K562 (cell line): ENCODE data around the gene MAP3K7. TPM values are rescaled to one million over a fixed set of nuclear protein-coding genes. Genes with fewer than 3 reads are reported as not detected.
A peak's percentile ranks its signal among the peaks of the same experiment; 100 is the strongest.

Experiments used
- ATAC-seq: fragments of 200-7000 bp; cut with Tn5 transposase; 3 replicates; pipeline ENCODE4 v1.9.1; 2020; ENCODE audit warnings: moderate library complexity
- BruUV-seq: library from RNA; stranded (reverse); fragments of 400-500 nt; replicated peaks from 2 replicates; lab custom pipeline; 2021; lab: Mats Ljungman, UMichigan
- CTCF ChIA-PET: fragments of 300-600 bp; formaldehyde crosslinking; extraction: SDS; loops from one replicate; lab custom pipeline; 2021; ENCODE audit warnings: low intra/inter-chr PET ratio; lab: Yijun Ruan, JAX
- POLR2A ChIA-PET: fragments of 300-600, 350-650 bp; sonication (Branson Sonifier 250); formaldehyde crosslinking; extraction: SDS; loops from one replicate; lab custom pipeline; 2021; ENCODE audit warnings: antibody characterized with exemption, inconsistent platforms; lab: Yijun Ruan, JAX
- DNase-seq, 4 experiments: peaks; one replicate each; pipeline versions ENCODE4 v3.0.0 to v3.0.0-alpha.2; 2011 to 2018; ENCODE audit warnings: low spot score in 3 of 4, mixed read lengths in 3 of 4; ENCODE audit errors: extremely low read depth in 1 of 4
- FAIRE-seq: peaks from 2 replicates; lab custom pipeline; 2011; peaks lifted over from hg19 to GRCh38; lab: Jason Lieb, UNC
- H2AFZ ChIP-seq: 2 replicates; pipeline ENCODE4 v1.6.0; 2011; ENCODE audit warnings: low read depth, low read length, control low read depth, inconsistent platforms
- H3K27ac ChIP-seq: fragments of 200-600 bp; 3 replicates; pipeline ENCODE4 v1.8.0; 2011; ENCODE audit warnings: low read depth, mild to moderate bottlenecking, control low read depth, inconsistent platforms, low read length, moderate library complexity, mixed read lengths; ENCODE audit errors: extremely low read depth
- H3K27me3 ChIP-seq, 2 experiments: fragments of 300-600 bp in 1 of 2; 2 replicates in 1 of 2; 3 replicates in 1 of 2; pipeline versions ENCODE4 v1.6.0 to v1.8.0; 2011; ENCODE audit warnings: inconsistent platforms in 2 of 2, low read length in 2 of 2, mild to moderate bottlenecking in 1 of 2, mixed read lengths in 1 of 2, moderate library complexity in 1 of 2; ENCODE audit not compliant: control insufficient read depth in 2 of 2, insufficient read depth in 2 of 2
- H3K36me3 ChIP-seq: fragments of 300-600 bp; 3 replicates; pipeline ENCODE4 v1.8.0; 2011; ENCODE audit warnings: mild to moderate bottlenecking, low read length, inconsistent platforms; ENCODE audit not compliant: control insufficient read depth, insufficient read depth
- H3K4me1 ChIP-seq, 2 experiments: fragments of 200-600 bp in 1 of 2; replicated peaks in 1 of 2; 2 replicates in 1 of 2; 3 replicates in 1 of 2; pipeline versions ENCODE4 v1.5.1 to v1.8.0; 2011; ENCODE audit warnings: inconsistent platforms in 2 of 2, low read length in 2 of 2, mild to moderate bottlenecking in 1 of 2, mixed read lengths in 1 of 2, moderate library complexity in 1 of 2; ENCODE audit not compliant: control insufficient read depth in 2 of 2, insufficient read depth in 2 of 2
- H3K4me2 ChIP-seq: 2 replicates; pipeline ENCODE4 v1.6.1; 2011; ENCODE audit warnings: low read length, control low read depth, inconsistent platforms, mixed read lengths; ENCODE audit not compliant: insufficient read depth
- H3K4me3 ChIP-seq: fragments of 200-600 bp; sonication (generic), shearing (Covaris generic); 2 replicates; pipeline ENCODE4 v1.5.1; 2016; ENCODE audit warnings: control low read depth, inconsistent platforms
- H3K79me2 ChIP-seq: fragments of 200-600 bp; 3 replicates; pipeline ENCODE4 v1.8.0; 2011; ENCODE audit warnings: low read length, inconsistent platforms; ENCODE audit not compliant: control insufficient read depth, insufficient read depth
- H3K9ac ChIP-seq, 2 experiments: 2 replicates each; pipeline versions ENCODE4 v1.6.0 to v1.6.1; 2011; ENCODE audit warnings: low read depth in 2 of 2, low read length in 2 of 2, control low read depth in 1 of 2, inconsistent platforms in 1 of 2, mild to moderate bottlenecking in 1 of 2, mixed read lengths in 1 of 2; ENCODE audit not compliant: insufficient read depth in 1 of 2
- H3K9me1 ChIP-seq: one replicate; pipeline ENCODE4 v1.6.0; 2011; ENCODE audit warnings: inconsistent platforms, mild to moderate bottlenecking, low read length, moderate library complexity; ENCODE audit not compliant: control insufficient read depth, insufficient read depth
- H3K9me3 ChIP-seq: replicated peaks from 2 replicates; pipeline ENCODE4 v1.5.1; 2011; ENCODE audit warnings: low read depth, low read length, inconsistent platforms; ENCODE audit not compliant: control insufficient read depth, insufficient read depth
- H4K20me1 ChIP-seq: replicated peaks from 2 replicates; pipeline ENCODE4 v1.6.1; 2011; ENCODE audit warnings: low read length, inconsistent platforms, mixed read lengths; ENCODE audit not compliant: control insufficient read depth, insufficient read depth
- CTBP1 ChIP-seq: fragments of 450-650 bp; IDR thresholded peaks from 2 replicates; pipeline ENCODE4 v1.6.1; 2016; ENCODE audit warnings: borderline replicate concordance
- FOS ChIP-seq: IDR thresholded peaks from 3 replicates; pipeline ENCODE4 v1.6.1; 2011; ENCODE audit not compliant: insufficient read length; ENCODE audit errors: extremely low read depth
- MYNN ChIP-seq, 2 experiments: sonication (generic); formaldehyde crosslinking in 1 of 2; IDR thresholded peaks; 2 replicates each; pipeline versions ENCODE4 v1.5.0 to v1.6.1; 2016 to 2020; ENCODE audit warnings: antibody characterized with exemption in 1 of 2, missing genetic modification reagents in 1 of 2
- TGIF2 ChIP-seq: sonication (generic); formaldehyde crosslinking; IDR thresholded peaks from 2 replicates; pipeline ENCODE4 v1.8.1; 2022; ENCODE audit warnings: mild to moderate bottlenecking, missing genetic modification reagents, moderate library complexity
- ZNF77 ChIP-seq: fragments of 250-450 bp; sonication (Bioruptor Pico); IDR thresholded peaks from 2 replicates; pipeline ENCODE4 v1.5.0; 2020
- WGBS: fragments of 100-300 bp; shearing (Covaris generic); methylation state at CpG from one replicate; pipeline ENCODE4 v1.1.6; 2016; ENCODE audit warnings: low coverage, mixed read lengths; ENCODE audit not compliant: insufficient coverage; ENCODE audit errors: missing lambda C conversion rate; 5-methylcytosine and 5-hydroxymethylcytosine counted together
- in situ Hi-C: fragments of 300-500 bp; cut with MboI; formaldehyde crosslinking; loops from 4 replicates; pipeline ENCODE4 v1.15.0; 2018; ENCODE audit warnings: inconsistent platforms, mixed read lengths
- intact Hi-C: fragments of 100-400 bp; cut with micrococcal nuclease; formaldehyde crosslinking; loops from 2 replicates; pipeline ENCODE4 v1.14.2; 2022
- polyA plus RNA-seq, 8 experiments: library from polyadenylated mRNA; depleted of rRNA in 4 of 8; stranded (reverse) in 5 of 8; unstranded in 3 of 8; fragments of >200 nt; fragmentation: Nextera tagmentation in 2 of 8; fragmentation: Illumina TruSeq in 1 of 8; extraction: Ambion mirVana in 2 of 8; extraction: Trizol in 1 of 8; gene quantifications; 2 replicates each; pipeline versions ENCODE4 v1.2.1 to v1.2.3, GENCODE V29; 2011 to 2014; ENCODE audit warnings: inconsistent platforms in 1 of 8, missing spikeins in 1 of 8
- total RNA-seq, 7 experiments: library from RNA; depleted of rRNA in 6 of 7; stranded (reverse); fragments of >200 nt in 6 of 7; fragmentation: Illumina TruSeq in 2 of 7; extraction: Trizol in 2 of 7; gene quantifications; 2 replicates each; pipeline versions ENCODE4 v1.2.1 to v1.2.3, GENCODE V29; 2011 to 2021; ENCODE audit warnings: low replicate concordance in 1 of 7
- TF ChIP-seq, protein P1 (sequence below): fragments of 450-650 bp; formaldehyde crosslinking; IDR thresholded peaks from 2 replicates; pipeline ENCODE4 v1.4.0; 2020; ENCODE audit warnings: mild to moderate bottlenecking
- TF ChIP-seq, protein P2 (sequence below): fragments of 450-650 bp; IDR thresholded peaks from 2 replicates; pipeline ENCODE4 v1.6.1; 2016; ENCODE audit warnings: antibody characterized with exemption
- TF ChIP-seq, protein P3 (sequence below): sonication (generic); formaldehyde crosslinking; IDR thresholded peaks from 2 replicates; pipeline ENCODE4 v1.8.0; 2022; ENCODE audit warnings: mild to moderate bottlenecking, missing genetic modification reagents

The MAP3K7 gene
- total and polyA plus RNA-seq, 9 of the 15 experiments (the other 6 are each of a cell fraction or from before 2014, with no cell fraction given), result 13.4 to 60.9 (median 34.8) TPM

DNA sequence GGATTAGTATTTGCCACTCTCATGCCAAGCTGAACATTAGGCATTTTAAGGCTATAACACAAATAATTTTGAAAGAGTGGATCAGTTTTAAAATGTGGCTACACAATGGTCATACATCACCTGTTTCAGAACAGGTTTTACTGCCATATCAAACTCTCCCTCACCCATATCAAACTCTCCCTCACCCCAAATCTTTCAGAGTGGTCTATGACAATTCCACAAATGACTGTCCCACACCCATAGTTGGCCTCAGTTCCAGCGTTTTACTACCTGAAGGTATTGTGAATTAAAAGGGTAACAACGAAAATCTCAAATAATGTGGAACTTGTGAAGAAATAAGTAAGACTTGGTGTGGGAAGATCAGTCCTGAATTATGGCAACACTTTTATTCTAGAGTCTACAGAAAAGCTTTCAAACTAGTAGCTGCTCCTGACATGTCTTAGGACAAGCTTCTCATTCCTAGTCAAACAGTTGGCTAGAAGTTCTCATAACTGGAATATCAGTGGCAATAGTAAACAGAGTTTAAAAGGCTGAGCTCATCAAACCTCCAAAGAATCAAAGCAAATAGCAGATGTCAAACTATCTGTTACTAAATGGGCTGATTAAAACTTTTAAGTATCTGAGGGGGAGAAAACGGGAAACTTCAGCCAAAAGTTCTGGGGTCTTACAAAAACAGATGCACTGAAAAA lies 52.4 kb downstream of the MAP3K7 start:
- no peak for ATAC-seq
- peak; percentile 40 for FAIRE-seq
- no TSS peak for BruUV-seq
- H3K79me2 ChIP-seq, result no peaks in the 10 kb centered on the region
- H4K20me1 ChIP-seq, result no peaks in the 10 kb centered on the region
- H3K27me3 ChIP-seq, result no peaks in the 10 kb centered on the region
- H3K9me1 ChIP-seq, result no peaks in the 10 kb centered on the region
- no peak overlapping the region for H3K4me3 ChIP-seq
- peaks cover 0 to 6% of the 10 kb centered on the region in 2 experiments; a peak in 2 of 5 replicates for H3K4me1 ChIP-seq
- H3K9ac ChIP-seq, result no peak overlapping the region
- H3K9me3 ChIP-seq, result no peaks in the 10 kb centered on the region
- in situ Hi-C loops, result no loop called here
- 61% methylated on average over 3 of the region's 3 CpGs for WGBS
- no peak overlapping the region for H3K27ac ChIP-seq
- ChIA-PET POLR2A (interaction anchor here (0.7 to 1.0 kb wide), 2 partner anchors 12 to 19 kb away, joined by 3 read pairs; no protein-coding TSS in a partner anchor), CTCF (no interaction called here)
- TF ChIP-seq CTBP1 (no peak), ZNF77 (CRISPR knock-in tag) (no peak), MYNN (IDR thresholded peaks at IDR 0.05) (no peak), MYNN (CRISPR knock-in tag; IDR thresholded peaks at IDR 0.05) (no peak), FOS (no peak), TGIF2 (CRISPR knock-in tag) (no peak)
- TF ChIP-seq, protein P1, sequence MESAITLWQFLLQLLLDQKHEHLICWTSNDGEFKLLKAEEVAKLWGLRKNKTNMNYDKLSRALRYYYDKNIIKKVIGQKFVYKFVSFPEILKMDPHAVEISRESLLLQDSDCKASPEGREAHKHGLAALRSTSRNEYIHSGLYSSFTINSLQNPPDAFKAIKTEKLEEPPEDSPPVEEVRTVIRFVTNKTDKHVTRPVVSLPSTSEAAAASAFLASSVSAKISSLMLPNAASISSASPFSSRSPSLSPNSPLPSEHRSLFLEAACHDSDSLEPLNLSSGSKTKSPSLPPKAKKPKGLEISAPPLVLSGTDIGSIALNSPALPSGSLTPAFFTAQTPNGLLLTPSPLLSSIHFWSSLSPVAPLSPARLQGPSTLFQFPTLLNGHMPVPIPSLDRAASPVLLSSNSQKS, result no peak
- TF ChIP-seq, protein P2, sequence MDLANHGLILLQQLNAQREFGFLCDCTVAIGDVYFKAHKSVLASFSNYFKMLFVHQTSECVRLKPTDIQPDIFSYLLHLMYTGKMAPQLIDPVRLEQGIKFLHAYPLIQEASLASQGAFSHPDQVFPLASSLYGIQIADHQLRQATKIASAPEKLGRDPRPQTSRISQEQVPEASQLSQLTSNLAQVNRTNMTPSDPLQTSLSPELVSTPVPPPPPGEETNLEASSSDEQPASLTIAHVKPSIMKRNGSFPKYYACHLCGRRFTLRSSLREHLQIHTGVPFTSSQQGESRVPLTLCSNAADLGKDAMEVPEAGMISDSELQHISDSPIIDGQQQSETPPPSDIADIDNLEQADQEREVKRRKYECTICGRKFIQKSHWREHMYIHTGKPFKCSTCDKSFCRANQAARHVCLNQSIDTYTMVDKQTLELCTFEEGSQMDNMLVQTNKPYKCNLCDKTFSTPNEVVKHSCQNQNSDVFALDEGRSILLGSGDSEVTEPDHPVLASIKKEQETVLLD, result no peak
- TF ChIP-seq, protein P3, sequence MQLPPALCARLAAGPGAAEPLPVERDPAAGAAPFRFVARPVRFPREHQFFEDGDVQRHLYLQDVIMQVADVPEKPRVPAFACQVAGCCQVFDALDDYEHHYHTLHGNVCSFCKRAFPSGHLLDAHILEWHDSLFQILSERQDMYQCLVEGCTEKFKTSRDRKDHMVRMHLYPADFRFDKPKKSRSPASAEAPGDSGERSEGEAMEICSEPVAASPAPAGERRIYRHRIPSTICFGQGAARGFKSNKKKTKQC, result no peak
- H2AFZ ChIP-seq, result no peak overlapping the region
- DNase-seq, result no peak
- peaks cover 37% of the 10 kb centered on the region; the same call in 2 of the 3 replicates for H3K36me3 ChIP-seq
- no peak overlapping the region for H3K4me2 ChIP-seq
- intact Hi-C loops, result no loop called here
